ENCODE data around the gene ATAD3B.
"Not testable (repeated sequence)": the region's sequence is repeated elsewhere in the genome, so short reads cannot be mapped to it uniquely, and the experiment has no call there.

ATAD3B gene

GRCh38 chr1:1505801-1506200, 34.2 kb downstream of the ATAD3B start:
- DNase-seq; intact Hi-C loops (cut with DNase I): not testable (repeated sequence)

- DNase-seq = no peak
- intact Hi-C loops (cut with DNase I) = no loop called here
Measured at GRCh38 chr1:1507305-1507704, 35.7 kb downstream of the ATAD3B start.

DNA sequence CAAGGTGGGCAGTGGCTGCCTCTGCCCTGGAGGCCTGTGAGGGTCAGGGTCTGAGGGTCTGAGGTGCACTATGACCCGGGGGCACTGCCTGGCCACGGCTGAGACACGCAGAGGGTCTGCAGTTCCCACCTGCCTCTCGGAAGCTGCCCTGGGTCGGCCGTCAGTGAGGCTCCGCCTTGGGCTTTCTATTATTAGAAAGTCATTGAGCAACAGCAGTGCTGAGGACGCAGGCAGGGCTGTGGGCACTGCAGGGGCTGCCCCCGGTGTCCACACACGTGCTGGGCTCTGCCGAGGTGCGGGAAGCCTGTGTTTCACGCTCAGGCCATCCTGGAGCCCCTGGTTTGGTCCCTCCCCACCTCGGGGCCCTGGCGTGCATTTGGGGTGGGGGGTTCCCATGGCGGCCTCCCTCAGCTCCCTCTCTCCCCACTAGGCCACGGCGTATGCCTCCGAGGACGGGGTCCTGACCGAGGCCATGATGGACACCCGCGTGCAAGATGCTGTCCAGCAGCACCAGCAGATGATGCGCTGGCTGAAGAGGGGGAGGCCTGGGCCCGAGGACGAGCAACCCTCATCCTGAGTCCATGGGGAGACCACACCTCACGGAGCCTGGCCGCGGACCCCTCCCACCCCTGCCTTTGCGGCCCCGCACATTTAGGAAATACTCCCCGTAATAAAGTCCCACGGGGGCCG, 37.4 kb downstream of the ATAD3B start:
- intact Hi-C loops (cut with DNase I); DNase-seq: not testable (repeated sequence)

DNA sequence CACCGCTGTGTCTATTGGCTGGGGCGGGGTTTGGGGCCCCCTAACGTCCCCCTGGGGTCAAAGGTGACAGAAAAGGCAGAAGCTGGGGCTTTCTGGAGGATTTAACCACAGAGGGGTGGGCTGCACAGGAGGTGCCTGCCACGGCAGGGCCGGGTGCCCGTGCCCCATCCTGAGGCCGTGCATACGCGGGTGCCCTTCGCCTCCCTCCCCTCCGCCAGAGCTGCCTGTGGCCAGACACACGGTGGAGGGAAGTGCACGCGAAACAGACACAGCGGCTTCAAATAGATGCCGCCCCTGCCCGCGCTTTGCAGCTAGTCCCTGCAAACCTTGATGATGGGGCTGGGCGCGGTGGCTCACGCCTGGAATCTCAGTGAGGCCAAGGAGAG, 37.9 kb downstream of the ATAD3B start:
- intact Hi-C loops (cut with DNase I) = not testable (repeated sequence)

GRCh38 chr1:1510912-1511532, 39.5 kb downstream of the ATAD3B start:
- DNase-seq = no peak
- intact Hi-C loops (cut with DNase I) = no loop called here

More for the DNA sequence above, 37.9 kb downstream of the ATAD3B start:
- DNase-seq = not testable (repeated sequence)

- intact Hi-C loops (cut with DNase I) = no loop called here
- DNase-seq = peak; percentile 98 to 100 (median 99)
Measured at GRCh38 chr1:1511533-1512285, 40.1 kb downstream of the ATAD3B start, which contains the start of gene ATAD3A. TSS of gene ATAD3A (plus strand) at chr1:1512162. CDS start at chr1:1512269, 107 bp downstream.

- intact Hi-C loops (cut with DNase I) = not testable (repeated sequence)
- DNase-seq = peak in 1 of 10 donors; percentile 69
Measured at GRCh38 chr1:1512425-1512824, 40.9 kb downstream of the ATAD3B start.

GRCh38 chr1:1513675-1514074, 42.1 kb downstream of the ATAD3B start:
- intact Hi-C loops (cut with DNase I); DNase-seq: not testable (repeated sequence)

DNA sequence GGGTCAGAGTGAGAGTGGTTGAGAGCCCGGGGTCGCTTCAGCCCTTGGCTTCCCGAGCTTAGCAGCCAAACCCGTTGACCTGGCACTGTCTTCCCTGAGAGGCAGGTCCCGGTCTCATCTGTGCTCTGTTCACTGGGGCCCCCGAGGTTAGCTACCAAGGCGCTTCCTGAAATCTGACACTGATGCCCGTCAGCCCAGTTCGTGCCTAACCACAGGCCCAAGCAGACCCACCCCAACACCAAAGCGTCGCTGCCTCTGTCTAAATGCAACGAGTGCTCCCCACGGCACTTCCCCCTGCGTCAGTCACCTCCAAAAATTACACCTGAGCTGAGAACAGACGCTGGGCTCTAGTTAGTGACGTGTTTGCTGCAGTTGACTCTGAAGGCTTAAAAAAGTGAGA, 42.8 kb downstream of the ATAD3B start:
- intact Hi-C loops (cut with DNase I); DNase-seq: not testable (repeated sequence)

DNA sequence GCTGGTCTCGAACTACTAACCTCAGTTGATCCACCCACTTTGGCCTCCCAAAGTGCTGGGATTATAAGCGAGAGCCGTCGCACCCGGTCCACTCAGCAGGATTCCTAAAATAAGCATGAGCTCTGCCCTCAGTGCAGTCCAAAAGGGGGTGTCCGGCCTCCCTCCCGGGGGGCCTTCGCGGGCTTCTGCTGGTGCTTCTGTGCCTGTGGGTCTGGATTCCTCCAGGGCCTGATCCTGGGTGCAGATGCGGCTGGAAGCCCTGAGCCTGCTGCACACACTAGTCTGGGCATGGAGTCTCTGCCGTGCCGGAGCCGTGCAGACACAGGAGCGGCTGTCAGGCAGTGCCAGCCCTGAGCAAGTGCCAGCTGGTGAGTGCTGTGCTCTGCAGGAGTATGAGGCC, 45.4 kb downstream of the ATAD3B start:
- intact Hi-C loops (cut with DNase I); DNase-seq: not testable (repeated sequence)

GRCh38 chr1:1517973-1518620, 46.5 kb downstream of the ATAD3B start:
- intact Hi-C loops (cut with DNase I) = no loop called here
- no peak for DNase-seq

DNA sequence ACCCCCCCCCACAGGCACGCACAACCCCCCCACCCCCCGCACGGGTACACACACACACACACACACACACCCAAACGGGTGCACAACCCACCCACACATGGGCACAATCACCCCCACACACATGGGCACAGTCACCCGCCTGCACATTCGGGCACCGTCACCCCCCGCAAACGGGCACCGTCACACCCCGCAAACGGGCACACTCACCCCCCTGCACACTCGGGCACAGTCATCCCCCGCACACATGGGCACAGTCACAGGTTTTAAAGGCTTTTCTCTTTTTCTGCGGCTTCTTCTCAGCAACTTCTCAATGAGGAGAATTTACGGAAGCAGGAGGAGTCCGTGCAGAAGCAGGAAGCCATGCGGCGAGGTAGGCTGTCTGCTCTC, 47.0 kb downstream of the ATAD3B start:
- DNase-seq = peak in 1 of 10 donors; percentile 79
- intact Hi-C loops (cut with DNase I) = not testable (repeated sequence)

DNA sequence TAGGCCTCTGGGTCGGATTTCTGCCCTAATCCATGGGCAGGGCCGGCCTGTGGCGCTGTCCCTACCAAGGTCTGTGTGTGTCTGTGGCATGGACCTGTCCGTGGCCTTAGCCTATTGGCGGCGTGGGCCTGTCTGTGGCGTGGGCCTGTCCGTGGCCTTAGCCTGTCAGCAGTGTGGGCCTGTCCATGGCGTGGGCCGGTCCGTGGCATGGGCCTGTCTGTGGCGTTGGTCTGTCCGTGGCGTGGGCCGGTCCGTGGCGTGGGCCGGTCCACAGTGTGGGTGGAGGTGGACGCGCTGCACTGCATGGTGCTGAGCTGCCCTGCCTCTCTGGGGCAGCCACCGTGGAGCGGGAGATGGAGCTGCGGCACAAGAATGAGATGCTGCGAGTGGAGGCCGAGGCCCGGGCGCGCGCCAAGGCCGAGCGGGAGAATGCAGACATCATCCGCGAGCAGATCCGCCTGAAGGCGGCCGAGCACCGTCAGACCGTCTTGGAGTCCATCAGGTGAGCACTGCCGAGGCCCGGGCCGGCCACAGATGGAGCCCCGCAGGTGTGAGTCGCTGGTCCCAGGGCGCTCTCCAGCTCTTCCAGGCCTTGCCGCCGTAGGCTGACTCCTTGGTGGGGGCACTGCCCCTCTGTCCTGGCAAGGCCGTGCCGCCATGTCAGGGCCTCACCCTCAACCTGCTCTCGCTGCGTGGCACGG, 48.4 kb downstream of the ATAD3B start:
- intact Hi-C loops (cut with DNase I) = not testable (repeated sequence)

GRCh38 chr1:1521331-1521730, 49.8 kb downstream of the ATAD3B start:
- intact Hi-C loops (cut with DNase I) = no loop called here
- DNase-seq = no peak

More for the DNA sequence above, 48.4 kb downstream of the ATAD3B start:
- DNase-seq = peak in 1 of 10 donors; percentile 86

DNA sequence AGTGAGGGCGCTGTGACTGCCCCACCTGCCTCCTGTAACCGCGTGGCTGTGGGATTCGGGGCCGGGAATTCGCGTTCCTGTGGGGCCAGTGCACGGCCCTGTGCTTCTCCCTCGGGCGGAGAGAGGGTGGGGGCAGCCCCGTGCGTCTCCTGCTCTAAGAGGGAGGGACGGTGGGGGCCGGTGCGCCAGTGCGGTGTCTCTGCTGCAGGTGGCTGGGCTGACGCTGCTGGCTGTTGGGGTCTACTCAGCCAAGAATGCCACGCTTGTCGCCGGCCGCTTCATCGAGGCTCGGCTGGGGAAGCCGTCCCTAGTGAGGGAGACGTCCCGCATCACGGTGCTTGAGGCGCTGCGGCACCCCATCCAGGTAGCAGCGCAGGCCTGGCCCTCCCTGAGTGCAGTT, 51.0 kb downstream of the ATAD3B start:
- DNase-seq; intact Hi-C loops (cut with DNase I): not testable (repeated sequence)

- intact Hi-C loops (cut with DNase I) = not testable (repeated sequence)
- DNase-seq = peak in 1 of 10 donors; percentile 55
Measured at GRCh38 chr1:1523226-1523625, 51.7 kb downstream of the ATAD3B start.

- intact Hi-C loops (cut with DNase I) = not testable (repeated sequence)
- peak in 2 of 10 donors; percentile 40 to 89 for DNase-seq
Measured at GRCh38 chr1:1523651-1524050, 52.1 kb downstream of the ATAD3B start.

DNA sequence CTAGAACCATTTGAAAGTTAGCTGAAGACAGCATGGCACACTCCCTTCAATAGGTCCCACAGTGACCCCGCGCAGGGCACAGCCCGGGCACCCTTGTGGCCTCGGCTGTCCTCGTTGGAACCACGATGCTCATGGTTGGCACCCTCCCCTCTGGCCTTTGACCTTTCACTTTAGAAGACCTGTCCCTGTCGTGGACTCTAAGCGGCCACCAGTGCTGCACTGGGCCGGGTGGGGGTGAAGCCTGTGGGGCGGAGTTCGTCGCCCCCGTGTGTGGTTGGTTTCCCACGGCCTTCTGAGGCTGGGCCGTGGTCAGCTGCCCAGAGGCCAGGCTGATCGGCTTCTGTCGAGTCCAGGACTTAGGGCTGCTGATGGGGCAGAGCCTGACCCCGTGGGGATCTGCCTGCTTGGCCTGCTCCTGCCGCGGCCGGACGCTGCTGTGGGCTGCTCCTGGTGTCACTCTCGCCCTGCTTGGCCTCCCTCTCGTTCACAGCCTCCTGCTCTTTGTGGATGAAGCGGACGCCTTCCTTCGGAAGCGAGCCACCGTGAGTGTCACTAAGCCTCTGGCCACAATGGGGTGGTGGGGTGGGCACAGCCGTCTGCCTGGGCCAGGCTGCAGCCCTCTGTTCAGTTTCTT, 53.3 kb downstream of the ATAD3B start:
- DNase-seq; intact Hi-C loops (cut with DNase I): not testable (repeated sequence)

GRCh38 chr1:1526476-1526875, 54.9 kb downstream of the ATAD3B start:
- intact Hi-C loops (cut with DNase I); DNase-seq: not testable (repeated sequence)
